Measurements from ENCODE around the gene CIDEB. TPM values are rescaled to one million over a fixed set of nuclear protein-coding genes. Genes with fewer than 3 reads are reported as not detected.

Gene CIDEB
- total RNA-seq, 1 experiment from 2014 or later, result not detected

GRCh38 chr14:24338843-24339242, 31.1 kb upstream of the CIDEB start:
- Histone ChIP-seq H3K27me3 (replicated peaks; ENCODE audit: insufficient read depth, low read depth, low read length, poor library complexity) (no peaks in the 10 kb centered on the region), H3K36me3 (ENCODE audit: insufficient read depth, low read length, poor library complexity, severe bottlenecking) (no peaks in the 10 kb centered on the region), H3K9me3 (ENCODE audit: low read depth, low read length, poor library complexity, severe bottlenecking) (no peaks in the 10 kb centered on the region), H3K4me3 (ENCODE audit: low read depth, low read length, poor library complexity, severe bottlenecking) (no peak overlapping the region), H3K4me1 (ENCODE audit: insufficient read depth, low read length, poor library complexity, severe bottlenecking) (peaks cover 7% of the 10 kb centered on the region), H3K27ac (ENCODE audit: low read depth, low read length, poor library complexity, severe bottlenecking) (no peak overlapping the region)
- POLR2A ChIA-PET (ENCODE audit: low non-redundant PET), result no interaction called here
- no peak for DNase-seq (ENCODE audit: low spot score)
- BruUV-seq (replicated peaks), result no TSS peak
- intact Hi-C loops (cut with micrococcal nuclease; ENCODE audit: unreplicated experiment), result no loop called here
- TF ChIP-seq EZH2 (IDR thresholded peaks at IDR 0.05; ENCODE audit: borderline replicate concordance, low read depth, low read length, poor library complexity, severe bottlenecking) (no peak), CTCF (conservative IDR thresholded peaks at IDR 0.05; ENCODE audit: low read depth, low read length) (no peak)
- CTCF ChIA-PET, result no interaction called here

DNA sequence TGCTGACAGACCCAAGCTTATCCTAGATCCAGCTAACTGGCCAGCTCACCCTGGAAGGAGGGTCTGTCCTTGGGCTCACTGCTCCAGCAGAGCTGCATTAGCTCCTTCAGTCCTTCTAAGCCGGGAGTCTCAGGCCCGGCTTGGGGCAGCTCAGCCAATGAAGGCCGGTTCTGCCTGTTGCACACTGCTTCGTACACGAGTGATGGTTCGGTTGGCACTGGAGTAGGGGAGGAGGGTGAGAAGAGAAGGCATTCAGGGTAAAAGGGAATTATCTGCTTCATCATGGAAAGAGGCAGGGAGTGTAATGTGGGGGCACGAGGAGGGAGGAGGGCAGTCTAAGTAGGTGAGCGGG, 30.0 kb upstream of the CIDEB start:
- H3K36me3 ChIP-seq (ENCODE audit: insufficient read depth, low read length, poor library complexity, severe bottlenecking), result no peaks in the 10 kb centered on the region
- H3K9me3 ChIP-seq (ENCODE audit: low read depth, low read length, poor library complexity, severe bottlenecking), result no peaks in the 10 kb centered on the region
- H3K27me3 ChIP-seq (replicated peaks; ENCODE audit: insufficient read depth, low read depth, low read length, poor library complexity), result no peaks in the 10 kb centered on the region
- DNase-seq (ENCODE audit: low spot score), result no peak
- ChIA-PET CTCF (no interaction called here), POLR2A (ENCODE audit: low non-redundant PET) (no interaction called here)
- H3K4me1 ChIP-seq (ENCODE audit: insufficient read depth, low read length, poor library complexity, severe bottlenecking), result peaks cover 10% of the 10 kb centered on the region
- no peak overlapping the region for H3K4me3 ChIP-seq (ENCODE audit: low read depth, low read length, poor library complexity, severe bottlenecking)
- BruUV-seq (replicated peaks), result no TSS peak
- no peak for TF ChIP-seq EZH2 (IDR thresholded peaks at IDR 0.05; ENCODE audit: borderline replicate concordance, low read depth, low read length, poor library complexity, severe bottlenecking)
- intact Hi-C loops (cut with micrococcal nuclease; ENCODE audit: unreplicated experiment), result no loop called here
- H3K27ac ChIP-seq (ENCODE audit: low read depth, low read length, poor library complexity, severe bottlenecking), result no peak overlapping the region

- Histone ChIP-seq H3K4me3 (ENCODE audit: low read depth, low read length, poor library complexity, severe bottlenecking) (no peak overlapping the region), H3K4me1 (ENCODE audit: insufficient read depth, low read length, poor library complexity, severe bottlenecking) (peaks cover 10% of the 10 kb centered on the region), H3K27ac (ENCODE audit: low read depth, low read length, poor library complexity, severe bottlenecking) (no peak overlapping the region), H3K27me3 (replicated peaks; ENCODE audit: insufficient read depth, low read depth, low read length, poor library complexity) (no peaks in the 10 kb centered on the region), H3K36me3 (ENCODE audit: insufficient read depth, low read length, poor library complexity, severe bottlenecking) (no peaks in the 10 kb centered on the region), H3K9me3 (ENCODE audit: low read depth, low read length, poor library complexity, severe bottlenecking) (no peaks in the 10 kb centered on the region)
- TF ChIP-seq CTCF (conservative IDR thresholded peaks at IDR 0.05; ENCODE audit: low read depth, low read length) (no peak), EZH2 (IDR thresholded peaks at IDR 0.05; ENCODE audit: borderline replicate concordance, low read depth, low read length, poor library complexity, severe bottlenecking) (no peak)
- no TSS peak for BruUV-seq (replicated peaks)
- ChIA-PET POLR2A (ENCODE audit: low non-redundant PET) (interaction anchor here (0.9 kb wide), 1 partner anchor 50 kb away, joined by 3 read pairs; no protein-coding TSS in a partner anchor), CTCF (interaction anchor here (0.6 kb wide), 1 partner anchor 94 kb away, joined by 4 read pairs; no protein-coding TSS in a partner anchor)
- DNase-seq (ENCODE audit: low spot score), result no peak
- intact Hi-C loops (cut with micrococcal nuclease; ENCODE audit: unreplicated experiment), result no loop called here
These were observed 29.5 kb upstream of the CIDEB start for GRCh38 chr14:24337144-24337823.

Measured in A673 (cell line).